Activated naive CD4-positive, alpha-beta T cell treated with anti-CD3 and anti-CD28 coated beads for 36 hours (primary cell): ENCODE results near the gene VPS13D. TPM values are rescaled to one million over a fixed set of nuclear protein-coding genes. Genes with fewer than 3 reads are reported as not detected.
A peak's percentile ranks its signal among the peaks of the same experiment; 100 is the strongest.

Source experiments
- CTCF ChIA-PET: fragments of 350-600 bp; sonication (Branson Sonifier 250); formaldehyde crosslinking; loops from one replicate; lab custom pipeline; 2021; ENCODE audit warnings: antibody characterized with exemption; lab: Charles Lee
- DNase-seq: peaks from one replicate; pipeline ENCODE4 v3.0.0-alpha.2; 2020
- H3K27ac Mint-ChIP-seq: one replicate; pipeline ENCODE4 v1.8.0; 2021; ENCODE audit warnings: mild to moderate bottlenecking, mixed read lengths
- H3K27me3 Mint-ChIP-seq: one replicate; pipeline ENCODE4 v1.8.0; 2021; ENCODE audit warnings: low read depth, mixed read lengths
- H3K36me3 Mint-ChIP-seq: one replicate; pipeline ENCODE4 v1.8.0; 2021; ENCODE audit warnings: low read depth, mixed read lengths
- H3K4me1 Mint-ChIP-seq: one replicate; pipeline ENCODE4 v1.8.0; 2021; ENCODE audit warnings: low read depth, mixed read lengths
- H3K4me3 Mint-ChIP-seq: one replicate; pipeline ENCODE4 v1.8.0; 2021; ENCODE audit warnings: mild to moderate bottlenecking, moderate library complexity, mixed read lengths
- H3K9me3 Mint-ChIP-seq: one replicate; pipeline ENCODE4 v1.8.0; 2021; ENCODE audit warnings: mixed read lengths
- intact Hi-C: fragments of 100-400 bp; cut with micrococcal nuclease; formaldehyde crosslinking; loops from one replicate; pipeline ENCODE4 v1.15.1; 2023
- total RNA-seq, 2 experiments: library from RNA; stranded (reverse); gene quantifications; one replicate each; pipeline ENCODE4 v1.2.3, GENCODE V29; 2021

VPS13D gene
- total RNA-seq, 2 experiments from 2014 or later = 20.0 to 23.3 TPM

GRCh38 chr1:12369258-12369657, 139.4 kb downstream of the VPS13D start:
- H3K4me1 Mint-ChIP-seq = peaks cover 5% of the 10 kb centered on the region
- no peaks in the 10 kb centered on the region for H3K27me3 Mint-ChIP-seq
- no peaks in the 10 kb centered on the region for H3K9me3 Mint-ChIP-seq
- H3K27ac Mint-ChIP-seq = no peak overlapping the region
- no peak for DNase-seq
- intact Hi-C loops = no loop called here
- H3K4me3 Mint-ChIP-seq = no peak overlapping the region
- CTCF ChIA-PET = no interaction called here
- H3K36me3 Mint-ChIP-seq = peaks cover 28% of the 10 kb centered on the region

- Mint-ChIP-seq H3K4me1 (peaks cover 5% of the 10 kb centered on the region), H3K27me3 (no peaks in the 10 kb centered on the region), H3K27ac (no peak overlapping the region), H3K9me3 (no peaks in the 10 kb centered on the region), H3K4me3 (no peak overlapping the region), H3K36me3 (peaks cover 25% of the 10 kb centered on the region)
- DNase-seq = no peak
- intact Hi-C loops = no loop called here
- CTCF ChIA-PET = interaction anchor here (0.9 kb wide), 1 partner anchor 289 kb away, joined by 3 read pairs; no protein-coding TSS in a partner anchor
These were observed 140.6 kb downstream of the VPS13D start for GRCh38 chr1:12370333-12370975.

GRCh38 chr1:12371053-12371452, 141.2 kb downstream of the VPS13D start:
- H3K27me3 Mint-ChIP-seq = no peaks in the 10 kb centered on the region
- no peak overlapping the region for H3K27ac Mint-ChIP-seq
- no peaks in the 10 kb centered on the region for H3K9me3 Mint-ChIP-seq
- H3K4me3 Mint-ChIP-seq = no peak overlapping the region
- intact Hi-C loops = no loop called here
- H3K4me1 Mint-ChIP-seq = peaks cover 5% of the 10 kb centered on the region
- CTCF ChIA-PET = interaction anchor here (0.9 kb wide), 1 partner anchor 288 kb away, joined by 3 read pairs; no protein-coding TSS in a partner anchor
- peaks cover 25% of the 10 kb centered on the region for H3K36me3 Mint-ChIP-seq
- no peak for DNase-seq

GRCh38 chr1:12372180-12372579, 142.3 kb downstream of the VPS13D start:
- intact Hi-C loops = no loop called here
- Mint-ChIP-seq H3K4me3 (no peak overlapping the region), H3K27me3 (no peaks in the 10 kb centered on the region), H3K27ac (no peak overlapping the region), H3K36me3 (peaks cover 26% of the 10 kb centered on the region), H3K9me3 (no peaks in the 10 kb centered on the region), H3K4me1 (peaks cover 5% of the 10 kb centered on the region)
- no peak for DNase-seq
- CTCF ChIA-PET = no interaction called here

- Mint-ChIP-seq H3K27me3 (no peaks in the 10 kb centered on the region), H3K9me3 (no peaks in the 10 kb centered on the region), H3K4me3 (no peak overlapping the region), H3K36me3 (peaks cover 27% of the 10 kb centered on the region), H3K4me1 (peaks cover 5% of the 10 kb centered on the region), H3K27ac (no peak overlapping the region)
- CTCF ChIA-PET = no interaction called here
- DNase-seq = no peak
- intact Hi-C loops = no loop called here
These were observed 142.9 kb downstream of the VPS13D start for GRCh38 chr1:12372761-12373160.

GRCh38 chr1:12375133-12375829, 145.5 kb downstream of the VPS13D start:
- CTCF ChIA-PET = interaction anchor here (1.3 kb wide), 1 partner anchor 284 kb away, joined by 3 read pairs; no protein-coding TSS in a partner anchor
- no peak overlapping the region for H3K4me3 Mint-ChIP-seq
- DNase-seq = no peak
- peaks cover 3% of the 10 kb centered on the region for H3K4me1 Mint-ChIP-seq
- H3K36me3 Mint-ChIP-seq = peaks cover 30% of the 10 kb centered on the region
- intact Hi-C loops = no loop called here
- H3K27me3 Mint-ChIP-seq = no peaks in the 10 kb centered on the region
- H3K9me3 Mint-ChIP-seq = no peaks in the 10 kb centered on the region
- no peak overlapping the region for H3K27ac Mint-ChIP-seq

- Mint-ChIP-seq H3K4me3 (no peak overlapping the region), H3K4me1 (peaks cover 3% of the 10 kb centered on the region), H3K27me3 (no peaks in the 10 kb centered on the region), H3K36me3 (peaks cover 29% of the 10 kb centered on the region), H3K27ac (no peak overlapping the region), H3K9me3 (no peaks in the 10 kb centered on the region)
- no peak for DNase-seq
- CTCF ChIA-PET = interaction anchor here (1.1 to 1.3 kb wide), 2 partner anchors 8 to 282 kb away, joined by 3 to 5 read pairs; no protein-coding TSS in a partner anchor
- intact Hi-C loops = no loop called here
These were observed 146.6 kb downstream of the VPS13D start for GRCh38 chr1:12376236-12377045.

- peaks cover 28% of the 10 kb centered on the region for H3K4me1 Mint-ChIP-seq
- H3K27ac Mint-ChIP-seq = no peak overlapping the region
- H3K4me3 Mint-ChIP-seq = no peak overlapping the region
- no peaks in the 10 kb centered on the region for H3K27me3 Mint-ChIP-seq
- peaks cover 31% of the 10 kb centered on the region for H3K36me3 Mint-ChIP-seq
- intact Hi-C loops = no loop called here
- no peaks in the 10 kb centered on the region for H3K9me3 Mint-ChIP-seq
- CTCF ChIA-PET = interaction anchor here (0.9 kb wide), 1 partner anchor 278 kb away, joined by 3 read pairs; no protein-coding TSS in a partner anchor
- no peak for DNase-seq
These were observed 150.8 kb downstream of the VPS13D start for GRCh38 chr1:12380326-12381249.

- intact Hi-C loops = loop anchor here (2.0 kb wide), 1 partner anchor 236 kb away; the partner anchor contains the start of gene DHRS3
- H3K36me3 Mint-ChIP-seq = peaks cover 50% of the 10 kb centered on the region
- peaks cover 15% of the 10 kb centered on the region for H3K9me3 Mint-ChIP-seq
- H3K27ac Mint-ChIP-seq = no peak overlapping the region
- CTCF ChIA-PET = no interaction called here
- H3K4me1 Mint-ChIP-seq = peaks cover 43% of the 10 kb centered on the region
- DNase-seq = no peak
- H3K4me3 Mint-ChIP-seq = no peak overlapping the region
- no peaks in the 10 kb centered on the region for H3K27me3 Mint-ChIP-seq
These were observed 153.2 kb downstream of the VPS13D start for GRCh38 chr1:12383001-12383400.

- Mint-ChIP-seq H3K36me3 (peaks cover 55% of the 10 kb centered on the region), H3K27ac (no peak overlapping the region), H3K4me1 (peaks cover 43% of the 10 kb centered on the region), H3K9me3 (peaks cover 15% of the 10 kb centered on the region), H3K27me3 (no peaks in the 10 kb centered on the region), H3K4me3 (no peak overlapping the region)
- CTCF ChIA-PET = no interaction called here
- DNase-seq = no peak
- intact Hi-C loops = loop anchor here (2.0 kb wide), 1 partner anchor 235 kb away; the partner anchor contains the start of gene DHRS3
These were observed 154.0 kb downstream of the VPS13D start for GRCh38 chr1:12383786-12384185.

- no peak overlapping the region for H3K4me3 Mint-ChIP-seq
- DNase-seq = peak; percentile 54
- CTCF ChIA-PET = interaction anchor here (0.6 to 1.2 kb wide), 6 partner anchors 9 to 217 kb away, joined by 3 to 5 read pairs (median 3); no protein-coding TSS in a partner anchor
- intact Hi-C loops = loop anchor here (1.0 kb wide), 1 partner anchor 40 kb away; no protein-coding TSS in a partner anchor
- H3K27me3 Mint-ChIP-seq = no peaks in the 10 kb centered on the region
- peaks cover 15% of the 10 kb centered on the region for H3K9me3 Mint-ChIP-seq
- no peak overlapping the region for H3K27ac Mint-ChIP-seq
- peaks cover 43% of the 10 kb centered on the region for H3K4me1 Mint-ChIP-seq
- H3K36me3 Mint-ChIP-seq = peaks cover 57% of the 10 kb centered on the region
These were observed 155.1 kb downstream of the VPS13D start for GRCh38 chr1:12384836-12385456.
